ENCODE measurements around the gene GK. TPM values are rescaled to one million over a fixed set of nuclear protein-coding genes. Genes with fewer than 3 reads are reported as not detected.

GK gene
- 10 to 100 TPM in 1 of 3 donors, 1 to 10 TPM in 2; 5.1 to 10.2 (median 7.6) TPM for total RNA-seq
- 10.8 TPM for total RNA-seq (2013)

GRCh38 chrX:30653415-30654131 is at the start of gene GK:
Gene GK, plus strand, starts transcription at chrX:30653423. Its CDS starts 115 bp downstream, at chrX:30653538.
- Mint-ChIP-seq H3K36me3 (no peaks in the 10 kb centered on the region), H3K9me3 (no peaks in the 10 kb centered on the region), H3K27ac (peak within 1 kb of the TSS; percentile 79 to 89), H3K4me3 (peak within 1 kb of the TSS; percentile 89), H3K27me3 (ENCODE audit: low read depth in 2 of 2) (no peaks in the 10 kb centered on the region), H3K4me1 (peaks cover 5 to 15% of the 10 kb centered on the region in 2 donors)
- peak in 2 of 3 donors; percentile 8 to 10 for ATAC-seq
- intact Hi-C loops (cut with micrococcal nuclease) = loop anchor here (5.0 kb wide), 2 partner anchors 76 to 234 kb away; partner anchors contain the start of genes TAB3 and TASL
- no peaks in the 10 kb centered on the region for H3K36me3 ChIP-seq (ENCODE audit: control insufficient read depth, insufficient read depth, low read length)
- H3K4me3 ChIP-seq (ENCODE audit: low read length) = peak within 1 kb of the TSS; percentile 93
- H3K9me3 ChIP-seq (ENCODE audit: control insufficient read depth, insufficient read depth, low read length) = no peaks in the 10 kb centered on the region
- peak in 1 of 2 donors; percentile 43 for DNase-seq
- peaks cover 8% of the 10 kb centered on the region for H3K4me1 ChIP-seq (ENCODE audit: control insufficient read depth, insufficient read depth, low read length)
- peak within 1 kb of the TSS; percentile 90 for H3K27ac ChIP-seq (ENCODE audit: low read length)
- no peak for TF ChIP-seq CTCF (IDR thresholded peaks at IDR 0.05)
- no peaks in the 10 kb centered on the region for H3K27me3 ChIP-seq (ENCODE audit: control insufficient read depth, insufficient read depth, low read length)
- 3% methylated on average over 36 of the region's 53 CpGs for WGBS (ENCODE audit: insufficient coverage)

GRCh38 chrX:30607155-30607554 is 46.1 kb upstream of the GK start:
- no peaks in the 10 kb centered on the region for H3K9me3 ChIP-seq (ENCODE audit: control insufficient read depth, insufficient read depth, low read length)
- ATAC-seq (no peak), DNase-seq (no peak)
- no peak overlapping the region for H3K27ac ChIP-seq (ENCODE audit: low read length)
- no peak for TF ChIP-seq CTCF (IDR thresholded peaks at IDR 0.05)
- no peaks in the 10 kb centered on the region for H3K27me3 Mint-ChIP-seq (ENCODE audit: low read depth in 2 of 2)
- no peak overlapping the region for H3K4me3 Mint-ChIP-seq
- no peaks in the 10 kb centered on the region for H3K9me3 Mint-ChIP-seq
- no peaks in the 10 kb centered on the region for H3K4me1 ChIP-seq (ENCODE audit: control insufficient read depth, insufficient read depth, low read length)
- no peaks in the 10 kb centered on the region for H3K36me3 ChIP-seq (ENCODE audit: control insufficient read depth, insufficient read depth, low read length)
- no peaks in the 10 kb centered on the region for H3K27me3 ChIP-seq (ENCODE audit: control insufficient read depth, insufficient read depth, low read length)
- no peaks in the 10 kb centered on the region for H3K4me1 Mint-ChIP-seq
- H3K4me3 ChIP-seq (ENCODE audit: low read length) = no peak overlapping the region
- no peaks in the 10 kb centered on the region for H3K36me3 Mint-ChIP-seq
- WGBS (ENCODE audit: insufficient coverage) = 56% methylated on average over 1 of the region's 1 CpG
- no peak overlapping the region for H3K27ac Mint-ChIP-seq
- intact Hi-C loops (cut with micrococcal nuclease) = no loop called here

- Mint-ChIP-seq H3K9me3 (no peaks in the 10 kb centered on the region), H3K27me3 (ENCODE audit: low read depth in 2 of 2) (no peaks in the 10 kb centered on the region), H3K4me1 (no peaks in the 10 kb centered on the region), H3K4me3 (no peak overlapping the region), H3K27ac (no peak overlapping the region), H3K36me3 (no peaks in the 10 kb centered on the region)
- H3K27me3 ChIP-seq (ENCODE audit: control insufficient read depth, insufficient read depth, low read length) = no peaks in the 10 kb centered on the region
- WGBS (ENCODE audit: insufficient coverage) = no CpG with 5 or more reads among the region's 2 CpGs
- DNase-seq (no peak), ATAC-seq (no peak)
- no peak overlapping the region for H3K4me3 ChIP-seq (ENCODE audit: low read length)
- TF ChIP-seq CTCF (IDR thresholded peaks at IDR 0.05) = no peak
- no peak overlapping the region for H3K27ac ChIP-seq (ENCODE audit: low read length)
- intact Hi-C loops (cut with micrococcal nuclease) = no loop called here
- H3K9me3 ChIP-seq (ENCODE audit: control insufficient read depth, insufficient read depth, low read length) = no peaks in the 10 kb centered on the region
- no peaks in the 10 kb centered on the region for H3K36me3 ChIP-seq (ENCODE audit: control insufficient read depth, insufficient read depth, low read length)
- no peaks in the 10 kb centered on the region for H3K4me1 ChIP-seq (ENCODE audit: control insufficient read depth, insufficient read depth, low read length)
Observed at GRCh38 chrX:30610026-30610425, 43.2 kb upstream of the GK start.

- no peaks in the 10 kb centered on the region for H3K36me3 ChIP-seq (ENCODE audit: control insufficient read depth, insufficient read depth, low read length)
- intact Hi-C loops (cut with micrococcal nuclease) = no loop called here
- Mint-ChIP-seq H3K4me1 (no peaks in the 10 kb centered on the region), H3K27me3 (ENCODE audit: low read depth in 2 of 2) (no peaks in the 10 kb centered on the region), H3K9me3 (no peaks in the 10 kb centered on the region), H3K36me3 (no peaks in the 10 kb centered on the region), H3K27ac (no peak overlapping the region), H3K4me3 (no peak overlapping the region)
- H3K27me3 ChIP-seq (ENCODE audit: control insufficient read depth, insufficient read depth, low read length) = no peaks in the 10 kb centered on the region
- H3K9me3 ChIP-seq (ENCODE audit: control insufficient read depth, insufficient read depth, low read length) = no peaks in the 10 kb centered on the region
- H3K4me1 ChIP-seq (ENCODE audit: control insufficient read depth, insufficient read depth, low read length) = no peaks in the 10 kb centered on the region
- ATAC-seq (no peak), DNase-seq (no peak)
- 94% methylated on average over 5 of the region's 6 CpGs for WGBS (ENCODE audit: insufficient coverage)
- no peak overlapping the region for H3K4me3 ChIP-seq (ENCODE audit: low read length)
- no peak overlapping the region for H3K27ac ChIP-seq (ENCODE audit: low read length)
- no peak for TF ChIP-seq CTCF (IDR thresholded peaks at IDR 0.05)
Observed at GRCh38 chrX:30612250-30612655, 41.0 kb upstream of the GK start.

All from natural killer cell (primary cell).